Astrocyte of the spinal cord (primary cell): ENCODE measurements around the gene RHOBTB1.
"Not testable (repeated sequence)": the region's sequence is repeated elsewhere in the genome, so short reads cannot be mapped to it uniquely, and the experiment has no call there.

Experiments used
- DNase-seq: peaks from one replicate; pipeline ENCODE4 v3.0.0; 2011; ENCODE audit warnings: low read depth, low spot score
- H3K4me3 ChIP-seq: 2 replicates; pipeline ENCODE4 v1.5.1; 2011; ENCODE audit warnings: low read depth, mild to moderate bottlenecking, low read length, moderate library complexity
- in situ Hi-C: cut with HindIII; loops from 2 replicates; pipeline ENCODE4 v1.10.0; 2017; ENCODE audit warnings: low sequenced_read_pairs
- TF ChIP-seq, protein P1 (sequence below): IDR thresholded peaks from 2 replicates; pipeline ENCODE4 v1.5.1; 2012; ENCODE audit warnings: low read depth, mild to moderate bottlenecking, low read length, inconsistent platforms

The RHOBTB1 gene

DNA sequence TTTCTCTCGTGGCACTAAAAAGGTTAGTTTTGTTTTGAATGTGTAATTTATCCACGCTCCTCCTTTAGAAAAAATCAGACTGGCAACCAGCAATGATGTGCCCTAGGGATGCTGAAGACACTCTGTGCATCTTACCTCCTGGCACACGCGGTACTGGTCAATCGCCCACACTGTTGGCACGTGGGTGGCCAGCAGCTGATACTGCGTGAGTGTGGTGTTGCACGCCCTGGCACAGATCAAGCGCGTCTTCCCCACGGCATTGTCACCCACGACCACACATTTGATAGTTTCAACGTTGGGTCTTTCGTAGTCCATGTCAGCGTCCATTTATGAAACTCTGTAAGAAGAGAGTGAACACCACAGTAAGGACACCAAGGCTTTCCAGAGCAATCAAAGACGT lies 32.8 kb downstream of the RHOBTB1 start:
- H3K4me3 ChIP-seq, result no peak overlapping the region
- in situ Hi-C loops, result no loop called here
- TF ChIP-seq, protein P1, sequence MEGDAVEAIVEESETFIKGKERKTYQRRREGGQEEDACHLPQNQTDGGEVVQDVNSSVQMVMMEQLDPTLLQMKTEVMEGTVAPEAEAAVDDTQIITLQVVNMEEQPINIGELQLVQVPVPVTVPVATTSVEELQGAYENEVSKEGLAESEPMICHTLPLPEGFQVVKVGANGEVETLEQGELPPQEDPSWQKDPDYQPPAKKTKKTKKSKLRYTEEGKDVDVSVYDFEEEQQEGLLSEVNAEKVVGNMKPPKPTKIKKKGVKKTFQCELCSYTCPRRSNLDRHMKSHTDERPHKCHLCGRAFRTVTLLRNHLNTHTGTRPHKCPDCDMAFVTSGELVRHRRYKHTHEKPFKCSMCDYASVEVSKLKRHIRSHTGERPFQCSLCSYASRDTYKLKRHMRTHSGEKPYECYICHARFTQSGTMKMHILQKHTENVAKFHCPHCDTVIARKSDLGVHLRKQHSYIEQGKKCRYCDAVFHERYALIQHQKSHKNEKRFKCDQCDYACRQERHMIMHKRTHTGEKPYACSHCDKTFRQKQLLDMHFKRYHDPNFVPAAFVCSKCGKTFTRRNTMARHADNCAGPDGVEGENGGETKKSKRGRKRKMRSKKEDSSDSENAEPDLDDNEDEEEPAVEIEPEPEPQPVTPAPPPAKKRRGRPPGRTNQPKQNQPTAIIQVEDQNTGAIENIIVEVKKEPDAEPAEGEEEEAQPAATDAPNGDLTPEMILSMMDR, result no peak
- no peak for DNase-seq

DNA sequence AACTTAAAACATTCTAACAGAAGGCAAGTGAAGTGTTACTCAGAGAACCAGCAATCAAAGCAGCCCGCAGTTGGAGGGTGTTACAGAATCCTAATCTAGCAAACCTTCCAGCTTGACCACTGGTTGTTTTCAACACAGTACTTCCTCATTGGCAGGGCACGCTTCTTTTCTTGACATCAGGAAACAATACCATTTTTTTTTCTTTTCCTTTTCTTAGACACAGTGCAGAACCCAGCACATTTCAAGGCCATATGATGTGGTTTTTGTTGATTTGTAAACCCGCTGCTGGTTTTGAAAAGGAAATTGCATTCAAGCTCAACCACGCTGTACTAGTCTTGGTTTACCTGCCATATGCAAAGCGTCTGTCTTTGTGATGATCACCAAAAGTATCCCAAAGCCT lies 33.4 kb downstream of the RHOBTB1 start:
- in situ Hi-C loops, result no loop called here
- no peak overlapping the region for H3K4me3 ChIP-seq
- TF ChIP-seq, protein P1, result no peak
- no peak for DNase-seq

DNA sequence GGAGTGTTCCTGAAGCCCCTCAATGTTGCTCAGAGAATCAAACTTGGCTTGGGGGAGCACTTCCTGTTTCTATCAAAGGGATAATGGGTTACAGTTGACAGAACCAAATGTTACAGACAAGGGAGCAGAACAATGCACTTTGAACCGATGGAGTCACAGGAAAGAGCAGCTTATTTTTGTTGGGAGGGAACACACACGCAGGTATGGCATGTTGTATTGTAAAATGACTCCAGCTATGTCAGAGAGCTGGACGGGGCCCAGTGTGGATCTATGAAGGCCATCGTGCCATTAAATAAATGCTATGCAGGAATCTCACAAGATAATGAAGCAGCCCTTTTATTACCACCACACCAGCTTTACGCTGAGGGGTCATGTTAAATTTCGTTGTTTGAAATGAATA lies 35.1 kb downstream of the RHOBTB1 start:
- TF ChIP-seq, protein P1, result no peak
- no peak for DNase-seq
- H3K4me3 ChIP-seq, result no peak overlapping the region
- in situ Hi-C loops, result no loop called here

DNA sequence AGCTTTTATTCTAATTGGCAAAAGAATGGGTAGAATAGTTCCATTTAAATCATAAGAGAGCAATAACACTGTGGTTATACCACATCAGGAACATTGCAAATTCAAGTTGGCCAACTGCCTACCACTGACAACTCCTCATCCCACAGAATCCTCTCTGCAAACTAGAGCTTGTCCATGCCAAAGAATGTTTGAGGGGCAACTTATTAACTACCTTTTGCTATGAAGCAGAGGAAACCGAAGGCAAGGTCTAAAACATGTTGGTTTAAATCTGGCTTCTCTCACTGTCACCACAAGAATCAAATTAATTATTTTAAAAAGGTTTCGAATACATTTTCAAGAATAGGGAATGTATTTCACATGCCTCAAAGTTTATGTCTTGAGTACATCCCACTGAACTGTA lies 36.0 kb downstream of the RHOBTB1 start:
- no peak for DNase-seq
- TF ChIP-seq, protein P1, result no peak
- in situ Hi-C loops, result no loop called here
- H3K4me3 ChIP-seq, result no peak overlapping the region

DNA sequence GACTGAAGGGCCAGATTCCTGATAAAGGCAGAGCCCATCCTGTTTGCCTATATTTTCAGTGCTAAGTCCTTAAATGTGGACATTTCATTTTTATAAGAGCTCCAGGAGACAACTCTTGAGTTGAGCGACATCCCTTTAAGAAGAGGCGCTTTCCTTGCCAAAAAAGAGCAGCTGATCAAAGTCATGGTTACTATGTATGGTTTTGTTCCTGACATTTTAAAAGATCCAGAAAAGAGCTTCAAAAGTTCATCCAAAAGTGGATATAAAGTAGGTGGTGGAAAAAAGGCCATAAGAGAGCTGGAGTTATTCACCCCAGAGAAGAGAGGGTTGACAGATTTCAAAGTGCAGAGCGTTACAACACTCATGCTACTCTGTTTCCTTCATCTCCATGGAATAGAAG lies 36.7 kb downstream of the RHOBTB1 start:
- DNase-seq, result no peak
- TF ChIP-seq, protein P1, result no peak
- no peak overlapping the region for H3K4me3 ChIP-seq
- in situ Hi-C loops, result no loop called here

DNA sequence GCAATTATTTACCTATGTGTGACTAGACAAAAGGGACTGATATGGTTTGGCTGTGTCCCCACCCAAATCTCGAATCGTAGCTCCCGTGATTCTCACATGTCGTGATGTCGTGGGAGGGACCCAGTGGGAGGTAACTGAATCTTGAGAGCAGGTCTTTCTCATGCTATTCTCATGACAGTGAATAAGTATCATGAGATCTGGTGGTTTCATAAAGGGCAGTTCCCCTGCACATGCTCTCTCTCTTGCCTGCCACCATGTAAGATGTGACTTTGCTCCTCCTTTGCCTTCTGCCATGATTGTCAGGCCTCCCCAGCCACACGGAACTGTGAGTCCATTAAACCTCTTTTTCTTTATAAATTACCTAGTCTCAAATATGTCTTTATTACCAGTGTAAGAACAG lies 37.2 kb downstream of the RHOBTB1 start:
- DNase-seq, in situ Hi-C loops, H3K4me3 ChIP-seq: not testable (repeated sequence)

DNA sequence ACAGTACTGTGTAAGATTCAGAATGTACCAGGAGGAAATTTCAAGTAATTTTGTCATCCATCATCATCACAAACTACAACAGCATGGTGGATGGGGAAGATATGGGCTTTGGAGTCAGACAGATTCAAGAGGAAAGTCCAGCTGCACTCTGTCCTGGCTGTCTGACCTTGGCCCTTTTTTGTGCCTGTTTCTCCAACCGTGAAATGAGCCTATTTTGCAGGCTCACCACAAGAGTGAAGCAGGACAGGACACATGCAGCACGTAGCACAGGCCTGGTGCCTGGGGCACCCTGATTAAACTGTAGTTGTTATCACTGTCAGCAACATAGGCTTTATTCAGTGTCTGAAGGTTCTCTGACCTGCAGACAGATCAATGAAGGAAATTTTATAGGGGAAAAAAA lies 37.6 kb downstream of the RHOBTB1 start:
- DNase-seq, result no peak
- in situ Hi-C loops, result no loop called here
- TF ChIP-seq, protein P1, result no peak
- no peak overlapping the region for H3K4me3 ChIP-seq
